Measurements from ENCODE around the gene CDK14. TPM values are rescaled to one million over a fixed set of nuclear protein-coding genes. Genes with fewer than 3 reads are reported as not detected.
"Not testable (repeated sequence)": the region's sequence is repeated elsewhere in the genome, so short reads cannot be mapped to it uniquely, and the experiment has no call there.

The CDK14 gene
- total and polyA plus RNA-seq, 2 donors (not counting 1 experiment from before 2014, with no cell fraction given) = 42.1 to 167 TPM

GRCh38 chr7:90791596-90791995 is 195.5 kb downstream of the CDK14 start:
- H4K20me1 ChIP-seq (ENCODE audit: control insufficient read depth, insufficient read depth, low read length, poor library complexity, severe bottlenecking) = no peaks in the 10 kb centered on the region
- no peaks in the 10 kb centered on the region for H3K4me1 ChIP-seq (ENCODE audit: control insufficient read depth in 2 of 2, insufficient read depth in 2 of 2, low read length in 2 of 2)
- no peak overlapping the region for H3K27ac ChIP-seq (ENCODE audit: low read length in 2 of 2)
- Mint-ChIP-seq H3K27me3 (no peaks in the 10 kb centered on the region), H3K27ac (no peak overlapping the region), H3K4me1 (peaks cover 26% of the 10 kb centered on the region), H3K4me3 (no peak overlapping the region), H3K9me3 (ENCODE audit: insufficient read depth) (peaks cover 21% of the 10 kb centered on the region)
- no peak for ATAC-seq (ENCODE audit: low read depth)
- no peak for DNase-seq
- no peak for TF ChIP-seq CTCF (IDR thresholded peaks at IDR 0.05)
- no peak for TF ChIP-seq EZH2 (IDR thresholded peaks at IDR 0.05; ENCODE audit: borderline replicate concordance, insufficient read depth, low read depth, low read length, poor library complexity, severe bottlenecking)
- H3K27me3 ChIP-seq (replicated peaks in 1 of 4; ENCODE audit: control extremely low read depth in 1 of 4, control insufficient read depth in 3 of 4, insufficient read depth in 4 of 4, low read length in 3 of 4) = no peaks in the 10 kb centered on the region
- ChIA-PET POLR2A (no interaction called here), CTCF (no interaction called here)
- no peak overlapping the region for H3K9ac ChIP-seq (ENCODE audit: low read length)
- no peak overlapping the region for H3K4me3 ChIP-seq (ENCODE audit: control extremely low read depth in 1 of 5, extremely low read depth in 1 of 5, insufficient read depth in 1 of 5, low read depth in 2 of 5, low read length in 4 of 5)
- intact Hi-C loops (cut with micrococcal nuclease) = no loop called here
- H3K79me2 ChIP-seq (ENCODE audit: control insufficient read depth, insufficient read depth, low read length) = peaks cover 56% of the 10 kb centered on the region
- H3K4me2 ChIP-seq (replicated peaks; ENCODE audit: low read depth, low read length, poor library complexity, severe bottlenecking) = no peak overlapping the region
- no peak overlapping the region for H2AFZ ChIP-seq (ENCODE audit: insufficient read depth, low read depth, low read length, poor library complexity, severe bottlenecking)
- 100% methylated on average over 1 of the region's 3 CpGs for WGBS (ENCODE audit: insufficient coverage)
- peaks cover 0 to 22% (median 16%) of the 10 kb centered on the region in 3 donors for H3K9me3 ChIP-seq (ENCODE audit: control extremely low read depth in 1 of 3, control insufficient read depth in 2 of 3, insufficient read depth in 1 of 3, low read length in 2 of 3)
- H3K36me3 ChIP-seq (replicated peaks in 1 of 2; ENCODE audit: control extremely low read depth in 1 of 2, control insufficient read depth in 1 of 2, extremely low read depth in 1 of 2, insufficient read depth in 2 of 2, low read length in 1 of 2) = peaks cover 0 to 22% of the 10 kb centered on the region in 2 experiments

GRCh38 chr7:90792301-90792700 is 196.2 kb downstream of the CDK14 start:
- Histone ChIP-seq H3K9me3 (ENCODE audit: control extremely low read depth in 1 of 3, control insufficient read depth in 2 of 3, insufficient read depth in 1 of 3, low read length in 2 of 3) (peaks cover 0 to 22% (median 16%) of the 10 kb centered on the region in 3 donors), H3K9ac (ENCODE audit: low read length) (no peak overlapping the region), H3K4me1 (ENCODE audit: control insufficient read depth in 2 of 2, insufficient read depth in 2 of 2, low read length in 2 of 2) (no peaks in the 10 kb centered on the region), H3K79me2 (ENCODE audit: control insufficient read depth, insufficient read depth, low read length) (peaks cover 56% of the 10 kb centered on the region), H3K36me3 (replicated peaks in 1 of 2; ENCODE audit: control extremely low read depth in 1 of 2, control insufficient read depth in 1 of 2, extremely low read depth in 1 of 2, insufficient read depth in 2 of 2, low read length in 1 of 2) (peaks cover 0 to 22% of the 10 kb centered on the region in 2 experiments), H3K4me2 (replicated peaks; ENCODE audit: low read depth, low read length, poor library complexity, severe bottlenecking) (no peak overlapping the region), H2AFZ (ENCODE audit: insufficient read depth, low read depth, low read length, poor library complexity, severe bottlenecking) (no peak overlapping the region), H3K4me3 (ENCODE audit: control extremely low read depth in 1 of 5, extremely low read depth in 1 of 5, insufficient read depth in 1 of 5, low read depth in 2 of 5, low read length in 4 of 5) (no peak overlapping the region), H4K20me1 (ENCODE audit: control insufficient read depth, insufficient read depth, low read length, poor library complexity, severe bottlenecking) (peaks cover 4% of the 10 kb centered on the region), H3K27me3 (replicated peaks in 1 of 4; ENCODE audit: control extremely low read depth in 1 of 4, control insufficient read depth in 3 of 4, insufficient read depth in 4 of 4, low read length in 3 of 4) (no peaks in the 10 kb centered on the region), H3K27ac (ENCODE audit: low read length in 2 of 2) (no peak overlapping the region)
- Mint-ChIP-seq H3K27me3 (no peaks in the 10 kb centered on the region), H3K9me3 (ENCODE audit: insufficient read depth) (peaks cover 21% of the 10 kb centered on the region), H3K4me1 (peaks cover 31% of the 10 kb centered on the region), H3K27ac (no peak overlapping the region), H3K4me3 (no peak overlapping the region)
- ATAC-seq (ENCODE audit: low read depth) (no peak), DNase-seq (no peak)
- 85% methylated on average over 1 of the region's 1 CpG for WGBS (ENCODE audit: insufficient coverage)
- intact Hi-C loops (cut with micrococcal nuclease) = no loop called here
- ChIA-PET CTCF (no interaction called here), POLR2A (interaction anchor here (0.7 kb wide), 1 partner anchor 23 kb away, joined by 3 read pairs; no protein-coding TSS in a partner anchor)
- TF ChIP-seq CTCF (IDR thresholded peaks at IDR 0.05) = no peak
- TF ChIP-seq EZH2 (IDR thresholded peaks at IDR 0.05; ENCODE audit: borderline replicate concordance, insufficient read depth, low read depth, low read length, poor library complexity, severe bottlenecking) = no peak

GRCh38 chr7:90794234-90794633 is 198.1 kb downstream of the CDK14 start:
- H3K27me3 ChIP-seq (replicated peaks in 1 of 4; ENCODE audit: control extremely low read depth in 1 of 4, control insufficient read depth in 3 of 4, insufficient read depth in 4 of 4, low read length in 3 of 4); H3K4me3 Mint-ChIP-seq; H2AFZ ChIP-seq (ENCODE audit: insufficient read depth, low read depth, low read length, poor library complexity, severe bottlenecking); H3K27me3 Mint-ChIP-seq; H3K27ac ChIP-seq (ENCODE audit: low read length in 2 of 2); ATAC-seq (ENCODE audit: low read depth); H3K4me3 ChIP-seq (ENCODE audit: control extremely low read depth in 1 of 5, extremely low read depth in 1 of 5, insufficient read depth in 1 of 5, low read depth in 2 of 5, low read length in 4 of 5); H3K27ac Mint-ChIP-seq; DNase-seq; H3K4me2 ChIP-seq (replicated peaks; ENCODE audit: low read depth, low read length, poor library complexity, severe bottlenecking); POLR2A ChIA-PET; H3K9ac ChIP-seq (ENCODE audit: low read length); CTCF ChIA-PET; intact Hi-C loops (cut with micrococcal nuclease); H3K4me1 ChIP-seq (ENCODE audit: control insufficient read depth in 2 of 2, insufficient read depth in 2 of 2, low read length in 2 of 2): not testable (repeated sequence)
- peaks cover 0 to 22% (median 17%) of the 10 kb centered on the region in 3 donors for H3K9me3 ChIP-seq (ENCODE audit: control extremely low read depth in 1 of 3, control insufficient read depth in 2 of 3, insufficient read depth in 1 of 3, low read length in 2 of 3)
- peaks cover 23% of the 10 kb centered on the region for H3K9me3 Mint-ChIP-seq (ENCODE audit: insufficient read depth)
- peaks cover 60% of the 10 kb centered on the region for H3K79me2 ChIP-seq (ENCODE audit: control insufficient read depth, insufficient read depth, low read length)
- peaks cover 0 to 22% of the 10 kb centered on the region in 2 experiments for H3K36me3 ChIP-seq (replicated peaks in 1 of 2; ENCODE audit: control extremely low read depth in 1 of 2, control insufficient read depth in 1 of 2, extremely low read depth in 1 of 2, insufficient read depth in 2 of 2, low read length in 1 of 2)
- peaks cover 26% of the 10 kb centered on the region for H3K4me1 Mint-ChIP-seq
- peaks cover 17% of the 10 kb centered on the region for H4K20me1 ChIP-seq (ENCODE audit: control insufficient read depth, insufficient read depth, low read length, poor library complexity, severe bottlenecking)
- WGBS (ENCODE audit: insufficient coverage) = 100% methylated on average over 7 of the region's 12 CpGs
